Measurements from ENCODE around the gene TMEM26.

DNA sequence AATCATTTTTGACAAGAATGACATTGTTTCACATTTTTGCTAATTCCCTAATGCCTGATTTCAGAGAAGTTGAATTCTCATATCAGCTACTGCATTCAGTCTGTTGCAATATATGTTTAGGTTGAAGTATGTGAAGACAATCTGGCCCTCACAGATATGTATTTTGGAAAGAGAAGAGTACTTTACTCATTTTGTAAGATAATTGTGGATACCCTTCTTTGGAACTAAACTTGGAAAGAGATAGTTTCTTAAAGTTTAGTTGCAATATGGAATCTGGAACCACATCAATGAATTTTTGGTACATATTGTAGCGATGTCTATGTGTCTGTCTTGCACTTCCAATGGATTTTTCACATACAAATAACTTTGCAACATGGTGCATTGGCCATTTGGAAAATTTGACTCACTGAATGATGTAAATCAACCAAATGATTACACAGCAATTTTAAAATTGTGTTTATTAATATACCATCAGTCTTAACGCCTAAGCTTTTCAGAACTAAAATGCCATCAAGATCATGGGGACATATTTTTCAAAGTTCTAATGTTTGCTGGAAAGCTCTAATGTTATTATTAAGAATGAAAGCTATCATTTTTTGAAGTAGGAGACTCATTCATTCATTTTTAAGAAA lies 39.3 kb upstream of the TMEM26 start:
- TF ChIP-seq, protein P1, sequence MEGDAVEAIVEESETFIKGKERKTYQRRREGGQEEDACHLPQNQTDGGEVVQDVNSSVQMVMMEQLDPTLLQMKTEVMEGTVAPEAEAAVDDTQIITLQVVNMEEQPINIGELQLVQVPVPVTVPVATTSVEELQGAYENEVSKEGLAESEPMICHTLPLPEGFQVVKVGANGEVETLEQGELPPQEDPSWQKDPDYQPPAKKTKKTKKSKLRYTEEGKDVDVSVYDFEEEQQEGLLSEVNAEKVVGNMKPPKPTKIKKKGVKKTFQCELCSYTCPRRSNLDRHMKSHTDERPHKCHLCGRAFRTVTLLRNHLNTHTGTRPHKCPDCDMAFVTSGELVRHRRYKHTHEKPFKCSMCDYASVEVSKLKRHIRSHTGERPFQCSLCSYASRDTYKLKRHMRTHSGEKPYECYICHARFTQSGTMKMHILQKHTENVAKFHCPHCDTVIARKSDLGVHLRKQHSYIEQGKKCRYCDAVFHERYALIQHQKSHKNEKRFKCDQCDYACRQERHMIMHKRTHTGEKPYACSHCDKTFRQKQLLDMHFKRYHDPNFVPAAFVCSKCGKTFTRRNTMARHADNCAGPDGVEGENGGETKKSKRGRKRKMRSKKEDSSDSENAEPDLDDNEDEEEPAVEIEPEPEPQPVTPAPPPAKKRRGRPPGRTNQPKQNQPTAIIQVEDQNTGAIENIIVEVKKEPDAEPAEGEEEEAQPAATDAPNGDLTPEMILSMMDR (IDR thresholded peaks at IDR 0.05) = no peak
- no peak for TF ChIP-seq POLR2A (IDR thresholded peaks at IDR 0.05)
